DOHH2 (cell line): Measurements from ENCODE around the gene RRP7A.
"Not testable (repeated sequence)": the region's sequence is repeated elsewhere in the genome, so short reads cannot be mapped to it uniquely, and the experiment has no call there.

ENCODE experiments used
- EZH2phosphoT487 ChIP-seq: fragments of 200-600 bp; sonication (generic); IDR thresholded peaks from 2 replicates; pipeline ENCODE4 v1.6.1; 2017; ENCODE audit warnings: borderline replicate concordance, mild to moderate bottlenecking, antibody characterized with exemption, low read length, moderate library complexity, mixed read lengths
- TF ChIP-seq, protein P1 (sequence below): fragments of 200-600 bp; sonication (generic); IDR thresholded peaks from one replicate; pipeline ENCODE4 v1.5.1; 2014; ENCODE audit warnings: antibody characterized with exemption, mild to moderate bottlenecking, low read depth, low read length; ENCODE audit not compliant: poor library complexity, severe bottlenecking

DNA sequence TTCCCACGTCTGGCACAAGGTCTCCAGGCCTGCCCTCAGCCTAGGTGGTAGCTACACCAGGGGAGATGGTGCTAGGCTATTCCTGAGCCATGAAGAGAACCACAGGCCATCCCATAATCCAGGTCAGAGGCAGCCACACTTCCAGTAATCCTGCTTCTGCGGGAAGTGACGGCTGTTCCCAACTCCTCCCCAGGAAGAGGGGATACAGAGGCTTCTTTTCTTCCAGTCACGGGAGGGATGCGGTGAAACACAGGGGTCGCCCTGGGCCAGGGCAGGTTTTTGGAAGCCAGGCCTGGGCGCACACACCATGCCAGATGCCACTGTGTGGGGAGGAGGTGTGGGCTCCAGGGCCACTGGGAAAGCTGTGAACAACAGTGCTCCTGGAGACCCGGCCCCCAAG is 4.3 kb downstream of the RRP7A start:
- TF ChIP-seq, protein P1, sequence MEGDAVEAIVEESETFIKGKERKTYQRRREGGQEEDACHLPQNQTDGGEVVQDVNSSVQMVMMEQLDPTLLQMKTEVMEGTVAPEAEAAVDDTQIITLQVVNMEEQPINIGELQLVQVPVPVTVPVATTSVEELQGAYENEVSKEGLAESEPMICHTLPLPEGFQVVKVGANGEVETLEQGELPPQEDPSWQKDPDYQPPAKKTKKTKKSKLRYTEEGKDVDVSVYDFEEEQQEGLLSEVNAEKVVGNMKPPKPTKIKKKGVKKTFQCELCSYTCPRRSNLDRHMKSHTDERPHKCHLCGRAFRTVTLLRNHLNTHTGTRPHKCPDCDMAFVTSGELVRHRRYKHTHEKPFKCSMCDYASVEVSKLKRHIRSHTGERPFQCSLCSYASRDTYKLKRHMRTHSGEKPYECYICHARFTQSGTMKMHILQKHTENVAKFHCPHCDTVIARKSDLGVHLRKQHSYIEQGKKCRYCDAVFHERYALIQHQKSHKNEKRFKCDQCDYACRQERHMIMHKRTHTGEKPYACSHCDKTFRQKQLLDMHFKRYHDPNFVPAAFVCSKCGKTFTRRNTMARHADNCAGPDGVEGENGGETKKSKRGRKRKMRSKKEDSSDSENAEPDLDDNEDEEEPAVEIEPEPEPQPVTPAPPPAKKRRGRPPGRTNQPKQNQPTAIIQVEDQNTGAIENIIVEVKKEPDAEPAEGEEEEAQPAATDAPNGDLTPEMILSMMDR: not testable (repeated sequence)
- TF ChIP-seq EZH2phosphoT487: not testable (repeated sequence)
